ENCODE results near the gene MAML3.

Gene MAML3

DNA sequence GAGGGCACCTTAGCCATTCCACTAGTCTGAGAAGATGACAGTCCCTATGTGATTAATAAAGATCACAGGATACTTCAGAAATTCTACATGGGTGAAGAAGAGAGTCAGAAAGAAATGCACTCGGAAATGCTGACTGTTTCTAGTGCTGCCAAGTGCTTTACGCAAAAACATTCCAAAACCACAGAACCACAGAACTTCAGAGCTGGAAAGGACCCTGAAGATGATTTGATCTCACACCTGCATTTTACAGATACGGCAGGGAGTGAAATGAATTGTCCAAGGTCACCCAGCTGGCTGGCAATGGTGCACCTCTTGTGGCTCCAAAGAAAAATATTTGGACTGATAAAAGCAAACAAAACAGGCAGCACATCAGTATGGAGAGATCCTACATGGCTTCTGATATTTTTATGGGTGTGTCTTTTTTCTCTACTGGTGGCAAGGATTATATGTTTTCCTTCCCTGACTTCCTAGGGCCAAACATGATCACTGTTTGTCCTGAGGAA, 115.9 kb downstream of the MAML3 start:
- no peak for DNase-seq

- DNase-seq, result no peak
Measured at GRCh38 chr4:140037353-140038030, 116.5 kb downstream of the MAML3 start.

GRCh38 chr4:140031706-140032105, 122.3 kb downstream of the MAML3 start:
- no peak for DNase-seq

- DNase-seq, result no peak
Measured at GRCh38 chr4:140031061-140031460, 122.9 kb downstream of the MAML3 start.

GRCh38 chr4:140028676-140029517, 125.1 kb downstream of the MAML3 start:
- DNase-seq, result peak; percentile 50

- DNase-seq, result no peak
Measured at GRCh38 chr4:140028101-140028500, 125.9 kb downstream of the MAML3 start.

- no peak for DNase-seq
Measured at GRCh38 chr4:140027101-140027500, 126.9 kb downstream of the MAML3 start.

GRCh38 chr4:140025470-140025869, 128.5 kb downstream of the MAML3 start:
- no peak for DNase-seq

- DNase-seq, result peak; percentile 4
Measured at GRCh38 chr4:140020457-140021361, 133.3 kb downstream of the MAML3 start.

DNA sequence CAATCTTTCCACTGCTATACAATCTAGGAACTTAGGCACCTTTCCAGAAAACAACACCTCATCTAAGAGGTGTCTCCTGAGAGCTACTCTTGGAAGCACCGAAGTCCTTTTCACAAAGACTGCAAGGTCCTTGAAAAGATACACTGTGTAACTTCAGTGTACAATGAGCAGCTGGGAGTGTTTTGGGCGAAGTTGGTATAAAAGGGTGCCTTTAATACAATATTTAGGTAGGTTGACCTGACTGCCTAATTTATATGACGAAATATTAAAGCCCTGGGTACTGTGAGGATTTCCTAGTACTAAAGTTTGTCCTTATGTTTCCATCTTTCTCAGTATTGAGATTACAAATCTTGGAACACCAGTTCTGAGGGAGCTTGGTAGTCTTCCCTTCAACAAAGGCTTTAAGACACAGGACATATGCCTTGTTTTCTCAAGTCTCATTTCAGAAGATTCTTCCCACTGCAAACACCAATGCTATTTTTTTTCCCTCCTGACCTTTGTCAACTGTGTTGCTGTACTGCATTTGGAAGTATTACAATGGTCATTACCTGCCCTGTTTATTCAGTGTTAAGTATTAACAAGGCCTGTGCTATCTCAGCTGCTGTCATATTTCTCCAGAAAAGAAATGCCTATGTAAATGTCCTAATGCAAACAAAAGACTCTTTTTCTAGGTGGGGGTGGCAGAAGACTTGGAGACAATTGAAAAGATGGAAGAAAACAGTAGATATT, 134.2 kb downstream of the MAML3 start:
- DNase-seq, result no peak

DNA sequence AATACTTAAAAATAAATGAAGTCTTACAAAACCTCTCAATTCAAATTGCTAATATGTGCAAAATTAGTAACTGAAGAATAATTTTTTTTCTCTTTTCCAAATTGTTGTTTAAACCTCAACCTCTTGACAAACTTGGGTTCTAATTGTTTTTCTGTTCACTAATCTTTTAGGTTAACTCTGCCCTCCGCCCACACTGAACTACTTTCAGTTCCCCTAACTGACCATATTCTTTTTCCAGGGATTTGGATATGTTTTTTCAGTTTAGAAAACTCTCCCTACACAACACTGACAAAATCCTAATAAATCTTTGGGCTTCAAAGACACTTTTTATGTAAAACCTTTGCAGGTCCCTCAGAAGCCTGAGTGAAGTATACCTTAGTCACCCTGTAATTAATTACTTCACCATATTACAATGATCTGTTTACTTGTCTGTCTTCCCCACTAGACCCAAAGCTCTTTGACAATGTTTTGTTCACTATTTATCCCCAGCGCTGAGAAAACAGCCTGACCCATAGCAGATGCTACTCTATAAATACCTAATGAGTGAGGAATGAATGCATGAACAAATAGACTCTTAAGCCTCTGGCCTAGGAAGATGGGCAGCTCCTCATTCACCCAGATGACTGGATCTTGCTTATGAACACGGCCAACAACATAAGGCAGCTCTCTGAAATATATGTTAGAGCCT, 134.9 kb downstream of the MAML3 start:
- DNase-seq, result no peak

GRCh38 chr4:140014284-140014683, 139.7 kb downstream of the MAML3 start:
- DNase-seq, result no peak

DNA sequence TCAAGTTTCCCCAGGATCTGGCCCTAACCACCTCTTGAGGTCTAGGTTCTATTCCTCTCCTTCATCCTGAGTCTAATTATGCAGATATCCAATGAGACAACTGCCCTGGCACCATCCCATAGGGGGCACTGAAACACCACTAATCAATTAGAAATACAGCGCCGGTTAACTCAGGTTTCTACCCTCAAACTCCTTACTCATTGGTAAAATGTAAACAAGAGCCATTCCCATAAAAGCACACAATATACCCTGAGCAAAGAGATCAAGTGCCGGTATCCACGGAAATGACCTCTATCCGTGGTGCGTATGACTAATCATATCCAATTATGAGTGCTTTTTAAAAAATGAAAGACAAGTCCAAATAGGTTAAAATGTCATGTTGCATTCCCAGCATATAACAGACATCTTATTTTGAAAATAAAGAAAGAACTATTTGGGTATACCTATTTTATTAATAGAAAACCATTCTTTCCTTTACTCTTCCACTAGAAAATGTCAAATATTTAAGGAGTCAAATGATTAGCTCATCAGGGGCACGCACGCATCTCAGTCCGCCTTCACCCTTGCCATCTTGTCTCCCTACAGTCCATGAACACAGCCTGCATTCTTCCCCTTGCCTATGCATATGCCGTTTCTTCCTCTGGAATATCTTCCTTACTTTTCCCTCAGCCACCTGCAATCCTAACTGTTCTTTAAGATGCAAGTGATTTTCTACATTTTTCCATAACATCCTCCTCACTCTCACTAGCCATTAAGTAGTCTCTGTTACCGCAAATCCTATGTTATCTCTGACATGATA, 141.1 kb downstream of the MAML3 start:
- peak; percentile 83 for DNase-seq

DNA sequence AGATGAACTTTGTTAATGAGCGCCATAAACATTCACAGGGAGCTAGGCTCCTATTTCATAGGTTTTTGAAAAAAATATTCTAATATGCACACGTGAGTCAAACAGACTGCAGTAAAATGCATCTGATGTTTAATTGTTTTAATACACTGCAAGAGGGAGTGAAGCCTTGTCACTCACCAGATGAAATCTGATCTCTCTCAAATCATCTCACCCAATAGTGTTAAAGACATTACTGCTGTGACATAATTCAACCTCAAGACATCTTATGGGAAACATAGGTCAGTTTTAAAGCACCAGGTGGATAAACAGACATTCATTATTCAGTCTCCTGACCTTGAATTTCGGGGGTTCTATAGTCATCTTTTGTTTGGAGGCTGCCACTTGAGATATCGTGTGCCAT, 148.3 kb downstream of the MAML3 start:
- DNase-seq, result no peak

DNA sequence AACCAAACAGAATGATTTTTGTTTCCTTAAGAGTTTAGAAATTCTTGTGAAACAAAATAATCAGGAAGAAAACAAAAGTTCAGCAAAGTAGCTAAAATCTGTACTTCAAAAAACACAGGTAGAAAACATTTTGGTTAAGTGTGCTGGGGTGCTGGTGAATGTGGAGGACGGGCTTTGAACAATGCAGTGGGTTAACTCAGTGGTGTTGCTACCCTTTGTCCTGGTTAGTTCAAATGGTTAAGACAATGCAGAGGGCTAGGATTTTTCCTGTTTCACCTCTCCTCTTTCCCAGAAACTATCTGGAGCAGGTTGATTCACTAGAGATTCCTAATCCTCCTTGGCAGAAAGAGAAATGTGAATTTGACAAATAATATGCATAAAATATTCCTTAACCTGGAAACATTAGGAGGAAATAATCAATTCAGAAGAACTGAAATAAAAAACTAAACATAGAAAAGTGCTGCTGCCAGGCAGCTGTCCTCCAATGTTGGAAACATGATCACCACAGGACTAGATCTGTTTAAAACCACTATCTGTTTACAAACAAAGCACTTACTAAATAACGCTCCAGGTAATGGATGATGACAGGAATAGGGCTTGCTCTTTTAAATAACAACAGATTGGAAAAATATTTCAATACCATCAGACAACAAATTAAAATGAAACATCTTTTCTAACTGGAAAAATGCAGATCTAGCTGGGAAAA, 148.9 kb downstream of the MAML3 start:
- DNase-seq, result no peak

DNA sequence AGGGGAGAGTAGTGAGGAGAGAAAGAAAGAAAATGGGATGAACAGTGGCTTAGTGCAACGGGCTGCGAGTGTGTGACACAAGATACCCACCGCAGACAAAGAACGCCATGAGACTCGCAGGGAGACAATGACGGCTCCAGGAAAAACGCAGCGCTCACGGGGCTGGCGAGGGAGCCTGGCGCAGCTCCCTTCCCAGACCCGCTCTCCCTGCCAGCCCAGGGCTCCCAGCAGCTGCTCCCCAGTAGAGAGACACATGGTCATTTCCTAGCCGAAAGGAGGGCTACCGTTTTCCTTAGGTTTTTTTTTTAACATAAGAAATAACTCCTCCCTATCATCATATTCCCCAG, 149.5 kb downstream of the MAML3 start:
- no peak for DNase-seq

DNA sequence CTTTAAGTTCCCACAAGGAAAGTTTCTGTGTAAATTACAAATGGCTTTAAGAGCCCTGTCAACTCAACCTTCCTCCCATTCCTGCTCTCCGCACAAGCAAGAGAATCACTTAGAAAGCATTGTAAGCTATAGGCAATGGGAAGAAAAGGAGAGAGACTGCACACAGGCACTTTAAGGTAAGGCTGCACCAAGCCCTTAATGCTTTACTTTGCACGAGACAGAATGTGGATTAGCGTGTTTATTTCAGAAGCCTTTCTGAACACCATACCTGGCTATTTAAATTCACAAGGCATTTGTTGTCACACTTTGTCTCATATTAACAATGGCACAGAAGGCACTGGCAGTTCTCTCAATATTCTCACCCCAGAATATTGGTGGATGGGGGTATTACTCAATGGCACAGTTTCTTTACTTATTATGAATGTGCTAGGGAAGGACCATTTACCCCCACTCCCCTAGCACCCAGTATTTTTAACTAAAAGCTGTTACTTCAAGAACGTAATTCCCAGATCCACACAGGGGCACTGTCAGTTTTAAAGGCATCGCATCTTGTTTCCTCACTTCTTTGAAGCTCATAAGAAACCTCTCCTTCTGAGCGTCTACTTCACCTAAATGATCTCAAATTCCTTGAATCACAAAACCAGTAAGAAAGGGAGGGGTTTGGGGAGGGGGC, 150.0 kb downstream of the MAML3 start:
- DNase-seq, result no peak

DNA sequence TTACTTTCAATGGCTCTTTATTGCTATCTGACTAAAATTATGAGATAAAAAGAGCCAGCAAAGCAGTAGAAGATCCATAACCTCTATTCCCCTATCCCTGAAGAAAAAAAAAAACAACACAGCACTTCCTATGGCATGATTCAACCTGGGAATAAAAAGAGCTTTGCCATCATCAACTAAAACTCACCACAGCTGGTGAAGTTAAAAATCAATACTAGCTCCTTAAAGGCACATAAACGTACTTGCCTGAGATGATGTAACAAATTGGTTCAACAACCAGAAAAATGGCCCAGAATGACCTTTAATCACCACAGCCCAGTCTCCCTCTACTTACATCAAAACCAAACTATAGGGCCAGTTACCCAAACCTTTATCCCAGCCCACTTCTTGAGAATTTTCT, 153.8 kb downstream of the MAML3 start:
- DNase-seq, result no peak

GRCh38 chr4:139988863-139989765, 164.9 kb downstream of the MAML3 start:
- no peak for DNase-seq
